HPDE6-E6E7 (cell line): Measurements from ENCODE around the gene SIRPD.
A peak's percentile ranks its signal among the peaks of the same experiment; 100 is the strongest.
"Not testable (repeated sequence)": the region's sequence is repeated elsewhere in the genome, so short reads cannot be mapped to it uniquely, and the experiment has no call there.

ENCODE experiments used
- DNase-seq: peaks from one replicate; pipeline ENCODE4 v3.0.0; 2011; ENCODE audit warnings: missing footprints; ENCODE audit errors: extremely low spot score

The SIRPD gene

GRCh38 chr20:1537731-1538058 lies 19.8 kb downstream of the SIRPD start:
- no peak for DNase-seq

- DNase-seq = no peak
Observed at GRCh38 chr20:1536893-1537730, 20.4 kb downstream of the SIRPD start.

- no peak for DNase-seq
Observed at GRCh38 chr20:1535420-1536175, 21.9 kb downstream of the SIRPD start.

- no peak for DNase-seq
Observed at GRCh38 chr20:1534526-1534925, 23.0 kb downstream of the SIRPD start.

GRCh38 chr20:1533059-1533458 lies 24.4 kb downstream of the SIRPD start:
- DNase-seq = no peak

- DNase-seq = no peak
Observed at GRCh38 chr20:1528811-1529210, 28.7 kb downstream of the SIRPD start.

GRCh38 chr20:1527923-1528322 lies 29.6 kb downstream of the SIRPD start:
- DNase-seq = no peak

GRCh38 chr20:1526896-1527295 lies 30.6 kb downstream of the SIRPD start:
- no peak for DNase-seq

GRCh38 chr20:1526310-1526709 lies 31.2 kb downstream of the SIRPD start:
- no peak for DNase-seq

- no peak for DNase-seq
Observed at GRCh38 chr20:1524004-1524403, 33.5 kb downstream of the SIRPD start.

- DNase-seq = no peak
Observed at GRCh38 chr20:1517010-1517409, 40.5 kb downstream of the SIRPD start.

- no peak for DNase-seq
Observed at GRCh38 chr20:1513801-1514200, 43.7 kb downstream of the SIRPD start.

- DNase-seq = peak; percentile 64
Observed at GRCh38 chr20:1509237-1509636, 48.3 kb downstream of the SIRPD start.

- DNase-seq = no peak
Observed at GRCh38 chr20:1508574-1508973, 48.9 kb downstream of the SIRPD start.

GRCh38 chr20:1507276-1507675 lies 50.2 kb downstream of the SIRPD start:
- no peak for DNase-seq

- DNase-seq = no peak
Observed at GRCh38 chr20:1505871-1506270, 51.6 kb downstream of the SIRPD start.

- peak; percentile 51 for DNase-seq
Observed at GRCh38 chr20:1505361-1505760, 52.1 kb downstream of the SIRPD start.

- peak; percentile 89 for DNase-seq
Observed at GRCh38 chr20:1503564-1504227, 53.8 kb downstream of the SIRPD start.

- DNase-seq = no peak
Observed at GRCh38 chr20:1500496-1500895, 57.0 kb downstream of the SIRPD start.

GRCh38 chr20:1499528-1500420 lies 57.7 kb downstream of the SIRPD start:
- peak; percentile 82 for DNase-seq

- not testable (repeated sequence) for DNase-seq
Observed at GRCh38 chr20:1497371-1497770, 60.1 kb downstream of the SIRPD start.

- DNase-seq = no peak
Observed at GRCh38 chr20:1496930-1497329, 60.6 kb downstream of the SIRPD start.
